Measurements from ENCODE around the gene GHRH.

GHRH gene, protein sequence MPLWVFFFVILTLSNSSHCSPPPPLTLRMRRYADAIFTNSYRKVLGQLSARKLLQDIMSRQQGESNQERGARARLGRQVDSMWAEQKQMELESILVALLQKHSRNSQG

GRCh38 chr20:37261714-37262113 lies at the start of gene GHRH:
GHRH (minus strand) TSS chr20:37261814; CDS start chr20:37256889, 4,925 bp downstream.
- no peak for DNase-seq (ENCODE audit: low spot score)

- peak; percentile 34 for DNase-seq (ENCODE audit: low spot score)
Measured at GRCh38 chr20:37310951-37311350, 49.3 kb upstream of the GHRH start.

GRCh38 chr20:37309936-37310590 lies 48.4 kb upstream of the GHRH start:
- no peak for DNase-seq (ENCODE audit: low spot score)

- DNase-seq (ENCODE audit: low spot score), result no peak
Measured at GRCh38 chr20:37309290-37309689, 47.7 kb upstream of the GHRH start.

GRCh38 chr20:37308086-37309050 lies 46.8 kb upstream of the GHRH start:
- no peak for DNase-seq (ENCODE audit: low spot score)

- DNase-seq (ENCODE audit: low spot score), result no peak
Measured at GRCh38 chr20:37305839-37306238, 44.2 kb upstream of the GHRH start.

DNA sequence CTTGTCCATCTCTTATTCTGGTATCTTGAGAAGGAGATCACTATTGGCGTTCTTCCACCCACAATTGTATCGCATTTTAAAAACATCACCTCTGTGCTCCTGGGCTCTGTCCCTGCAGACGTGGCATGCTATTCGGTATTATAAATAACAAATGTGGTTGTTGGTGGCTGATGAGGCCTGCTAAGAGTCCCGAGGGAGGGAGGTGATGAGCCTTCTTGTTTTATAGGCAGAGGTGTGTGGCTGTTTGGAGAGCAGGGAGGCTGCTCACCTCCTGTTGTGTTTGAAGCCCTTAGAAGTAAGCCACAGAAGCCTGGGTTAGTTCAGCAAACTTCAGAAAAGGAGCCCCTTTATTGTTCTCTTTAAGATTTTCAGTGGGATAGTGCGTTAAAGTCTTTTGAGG lies 43.5 kb upstream of the GHRH start:
- no peak for DNase-seq (ENCODE audit: low spot score)

DNA sequence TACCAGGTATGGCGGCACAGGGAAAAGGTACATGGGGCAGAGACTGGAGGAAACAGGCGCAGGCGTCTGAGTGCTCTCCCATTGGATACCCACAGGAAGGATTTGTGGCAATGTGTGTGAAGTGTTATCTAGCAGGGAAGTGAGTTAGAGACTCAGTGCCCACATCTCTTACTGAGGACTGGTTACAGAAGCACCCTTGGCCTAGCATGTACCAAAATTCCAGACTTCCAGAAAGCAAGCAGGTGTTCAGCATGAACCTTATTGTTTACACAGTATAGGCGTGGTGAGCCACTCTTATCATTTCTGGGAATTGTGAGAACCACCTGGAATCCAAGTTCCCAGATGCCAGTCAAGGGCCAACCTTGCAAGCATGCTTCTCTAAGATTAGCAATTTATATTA lies 42.0 kb upstream of the GHRH start:
- no peak for DNase-seq (ENCODE audit: low spot score)

DNA sequence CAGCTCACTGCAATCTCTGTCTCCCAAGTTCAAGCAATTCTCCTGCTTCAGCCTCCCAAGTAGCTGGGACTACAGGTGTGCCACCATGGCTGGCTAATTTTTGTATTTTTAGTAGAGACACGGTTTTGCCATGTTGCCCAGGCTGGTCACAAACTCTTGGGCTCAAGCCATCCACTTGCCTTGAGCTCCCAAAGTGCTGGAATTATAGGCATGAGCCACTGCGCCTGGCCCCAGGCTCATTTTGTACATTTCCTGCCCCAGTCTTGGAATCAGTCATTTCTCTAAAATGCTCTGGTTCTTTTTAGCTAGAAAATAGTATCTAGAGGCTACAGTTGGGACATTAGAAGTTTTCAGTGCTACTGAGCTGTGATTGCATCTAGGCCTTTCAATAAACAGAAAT lies 41.4 kb upstream of the GHRH start:
- no peak for DNase-seq (ENCODE audit: low spot score)

DNA sequence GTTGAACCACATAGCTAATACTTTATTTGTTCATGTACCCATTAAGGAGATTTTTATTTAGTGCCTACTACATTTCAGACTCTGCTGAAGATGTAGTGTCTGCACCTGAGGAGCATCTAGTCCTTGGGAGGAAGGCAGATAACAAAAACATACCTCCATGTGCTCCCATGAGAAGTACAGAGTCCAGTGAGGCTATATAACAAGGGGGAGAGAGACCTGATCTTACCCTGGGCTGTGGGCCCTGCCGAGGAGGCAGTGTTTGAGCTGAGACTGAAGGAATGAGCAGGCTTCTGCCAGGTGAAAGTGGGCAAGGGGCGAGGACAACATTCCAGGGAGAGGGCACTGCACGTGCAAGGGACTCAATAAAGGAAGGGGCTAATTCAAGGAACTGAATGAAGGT lies 39.9 kb upstream of the GHRH start:
- DNase-seq (ENCODE audit: low spot score), result no peak

DNA sequence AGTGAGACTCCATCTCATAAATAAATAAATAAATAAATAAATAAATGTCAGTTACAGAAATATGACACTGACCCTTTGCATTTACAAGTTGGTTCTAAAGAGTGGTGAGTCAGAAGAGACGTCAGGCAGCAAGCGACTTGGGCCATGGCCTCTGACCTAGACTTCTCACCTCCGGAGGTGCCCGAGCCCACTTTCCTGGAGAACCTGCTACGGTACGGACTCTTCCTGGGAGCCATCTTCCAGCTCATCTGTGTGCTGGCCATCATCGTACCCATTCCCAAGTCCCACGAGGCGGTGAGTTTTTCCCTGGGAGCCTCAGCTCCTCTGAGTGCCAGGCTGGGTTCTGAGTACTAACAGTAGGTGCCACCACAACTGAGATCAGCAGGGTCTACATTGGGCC lies 39.5 kb upstream of the GHRH start:
- no peak for DNase-seq (ENCODE audit: low spot score)

DNA sequence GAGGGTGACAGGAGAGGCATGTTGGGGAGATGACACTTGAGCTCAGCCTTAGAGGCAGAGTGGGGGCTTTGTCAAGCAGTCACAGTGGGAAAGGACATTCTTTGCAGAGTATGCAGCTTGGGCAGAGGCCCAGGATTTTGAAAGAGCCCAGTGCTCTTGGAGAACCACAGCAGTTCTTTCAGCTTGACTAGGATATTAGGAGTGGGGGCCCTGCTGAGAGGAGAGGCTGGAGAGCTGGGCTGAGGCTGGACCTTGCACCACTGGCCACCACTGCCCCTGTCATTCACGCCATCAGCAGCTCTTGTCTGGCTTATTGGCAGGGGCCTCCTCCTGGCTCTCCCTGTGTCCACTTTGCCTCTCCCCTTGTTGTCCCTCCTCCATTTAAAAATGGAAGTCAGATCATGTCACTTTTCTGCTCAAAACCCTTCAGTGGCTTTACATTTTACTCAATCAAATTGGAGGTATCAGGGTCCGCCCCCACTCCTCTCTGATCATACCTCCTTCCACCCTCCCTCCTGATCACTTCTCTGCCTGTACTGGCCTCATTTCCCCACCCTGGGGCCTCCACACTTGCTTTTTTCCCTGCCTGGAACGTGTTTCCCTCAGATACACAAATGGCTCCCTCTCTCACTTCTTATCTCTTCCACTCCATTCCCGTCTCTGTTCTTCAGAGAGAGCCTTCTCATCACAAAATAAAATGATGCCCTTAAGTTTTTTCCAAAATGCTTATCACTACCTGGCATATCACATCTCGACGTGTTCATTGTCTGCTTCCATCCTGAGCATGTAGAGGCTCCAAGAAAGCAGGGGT lies 38.3 kb upstream of the GHRH start:
- no peak for DNase-seq (ENCODE audit: low spot score)

DNA sequence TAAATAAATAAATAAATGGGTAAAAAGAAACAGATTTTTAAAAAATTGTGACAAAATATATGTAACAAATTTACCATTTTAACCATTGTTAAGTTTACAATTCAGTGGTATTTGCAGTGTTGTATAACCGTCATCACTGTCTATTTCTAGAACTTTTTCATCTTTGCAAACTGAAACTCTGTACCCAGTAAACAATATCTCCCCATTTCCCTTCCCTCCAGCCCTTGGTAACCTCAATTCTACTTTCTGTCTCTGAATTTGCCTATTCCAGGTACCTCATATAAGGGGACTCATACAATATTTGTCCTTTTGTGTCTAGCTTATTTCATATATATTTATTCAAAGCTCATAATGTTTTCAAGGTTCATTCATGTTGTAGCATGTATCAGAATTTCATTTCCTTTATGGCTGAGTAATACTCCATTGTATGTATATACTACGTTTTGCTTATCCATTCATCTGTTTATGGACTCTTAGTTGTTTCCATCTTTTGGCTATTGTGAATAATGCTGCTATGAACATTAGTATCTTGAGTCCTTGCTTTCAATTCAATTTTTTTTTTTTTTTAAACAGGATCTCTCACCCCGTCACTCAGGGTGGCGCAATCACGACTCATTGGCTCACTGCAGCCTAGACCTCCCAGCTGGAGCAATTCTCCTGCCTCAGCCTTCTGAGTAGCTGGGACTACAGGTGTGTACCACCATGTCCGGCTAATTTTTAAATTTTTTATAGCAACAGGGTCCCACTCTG lies 36.8 kb upstream of the GHRH start:
- no peak for DNase-seq (ENCODE audit: low spot score)

DNA sequence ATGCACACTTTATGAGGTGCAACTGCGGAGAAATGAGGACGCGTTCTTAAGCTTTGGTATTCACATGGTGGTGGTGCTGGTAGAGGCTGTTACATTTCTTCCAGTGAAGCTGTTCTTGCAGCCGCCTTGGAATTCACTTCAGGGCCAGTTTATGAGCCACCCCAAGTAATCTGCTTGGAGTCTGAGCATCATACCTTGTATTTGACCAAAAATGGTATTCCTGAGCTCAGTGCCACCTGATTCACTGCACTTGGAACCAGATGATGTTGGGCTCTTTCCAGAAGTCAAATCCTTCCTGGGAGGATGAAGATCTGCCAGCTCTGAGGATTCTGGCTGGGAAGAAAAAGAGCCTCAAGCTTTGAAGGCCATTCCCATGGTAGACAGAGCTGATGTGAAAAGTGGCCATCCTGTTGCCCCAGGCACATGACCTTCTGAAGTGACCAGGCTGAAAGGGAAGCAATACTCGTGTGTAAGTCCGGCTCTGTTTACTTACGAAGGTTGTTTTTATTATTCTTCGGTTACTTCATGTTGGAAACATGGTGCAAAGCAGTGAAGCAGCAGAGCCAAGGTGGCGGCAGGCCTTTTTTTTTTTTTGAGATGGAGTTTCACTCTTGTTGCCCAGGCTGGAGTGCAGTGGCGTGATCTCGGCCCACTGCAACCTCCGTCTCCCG lies 35.6 kb upstream of the GHRH start:
- no peak for DNase-seq (ENCODE audit: low spot score)

DNA sequence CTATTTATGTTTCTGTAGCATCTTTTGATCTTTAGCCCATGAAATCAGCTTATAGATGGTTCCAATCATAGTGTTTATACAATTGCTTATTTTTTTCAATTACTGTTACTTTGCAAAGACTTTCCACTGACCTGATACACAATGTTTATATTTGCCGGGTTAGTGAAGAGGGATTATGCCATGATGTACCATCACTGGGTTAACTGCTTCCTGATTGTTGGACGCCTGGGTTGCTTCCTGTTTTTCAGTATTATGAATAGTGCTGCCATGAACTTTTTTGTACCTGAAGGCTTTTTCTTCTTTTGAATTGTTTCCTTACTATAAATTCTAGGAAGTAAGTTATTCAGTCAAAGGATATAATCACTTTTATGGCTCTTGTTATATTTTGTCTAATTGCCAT lies 34.8 kb upstream of the GHRH start:
- no peak for DNase-seq (ENCODE audit: low spot score)

GRCh38 chr20:37295595-37295994 lies 34.0 kb upstream of the GHRH start:
- DNase-seq (ENCODE audit: low spot score), result no peak

- no peak for DNase-seq (ENCODE audit: low spot score)
Measured at GRCh38 chr20:37295001-37295400, 33.4 kb upstream of the GHRH start.

DNA sequence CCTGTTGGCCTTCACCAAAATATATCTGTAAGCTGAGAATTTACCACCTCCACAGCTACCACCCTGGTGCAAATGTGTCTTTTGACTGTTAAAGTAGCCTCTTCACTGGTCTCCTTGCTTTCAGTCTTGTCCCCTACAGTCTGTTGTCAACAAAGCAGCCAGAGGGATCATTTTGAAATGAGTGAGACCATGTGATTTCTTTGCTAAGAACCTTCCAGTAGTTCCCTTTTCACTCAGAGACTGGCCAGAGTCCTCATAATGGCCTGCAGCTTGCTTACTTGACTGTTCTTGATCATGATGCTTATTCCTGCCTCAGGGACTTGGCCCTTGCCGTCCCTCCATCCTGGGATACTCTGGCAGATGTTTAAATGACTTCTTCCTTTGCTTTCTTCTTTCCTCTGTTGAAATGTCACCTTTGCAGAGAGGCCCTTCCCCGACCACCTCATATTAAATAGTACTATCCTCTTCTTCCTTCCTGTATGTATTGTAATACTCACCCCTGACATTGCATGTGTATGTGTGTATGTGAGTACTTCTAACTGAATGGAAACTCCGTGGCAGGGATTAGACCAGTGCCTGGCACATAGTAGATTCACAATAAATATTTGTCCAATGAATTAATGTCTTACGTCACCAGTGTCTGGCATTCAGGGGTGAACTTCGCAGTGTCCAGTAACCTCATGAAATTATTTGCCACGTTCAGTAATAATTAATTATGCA lies 32.8 kb upstream of the GHRH start:
- DNase-seq (ENCODE audit: low spot score), result no peak

DNA sequence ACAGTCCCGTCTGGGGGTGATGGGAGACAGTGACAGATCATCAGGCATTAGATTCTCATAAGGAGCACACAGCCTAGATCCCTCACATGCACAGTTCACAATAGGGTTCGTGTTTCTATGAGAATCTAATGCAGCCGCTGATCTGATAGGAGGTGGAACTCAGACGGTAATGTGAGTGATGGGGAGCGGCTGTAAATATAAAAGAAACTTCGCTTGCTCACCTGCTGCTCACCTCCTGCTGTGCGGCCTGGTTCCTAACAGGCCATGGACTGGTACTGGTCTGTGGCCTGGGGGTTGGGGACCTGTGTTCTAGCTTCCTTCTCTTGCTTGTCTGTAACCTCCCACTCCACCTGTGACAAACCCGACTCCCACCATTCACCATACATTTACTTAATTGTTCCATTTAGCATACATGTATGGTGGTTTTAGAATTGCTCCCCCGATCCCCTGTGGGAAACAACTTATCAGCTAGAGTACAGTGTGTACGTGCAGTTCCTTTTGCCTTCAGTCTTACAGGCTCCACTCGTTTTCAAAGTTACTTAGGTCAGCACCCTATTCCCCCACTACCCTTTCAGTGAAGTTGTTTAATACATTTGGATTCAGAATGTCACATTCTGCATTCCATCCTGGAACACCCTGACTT lies 31.8 kb upstream of the GHRH start:
- DNase-seq (ENCODE audit: low spot score), result no peak

DNA sequence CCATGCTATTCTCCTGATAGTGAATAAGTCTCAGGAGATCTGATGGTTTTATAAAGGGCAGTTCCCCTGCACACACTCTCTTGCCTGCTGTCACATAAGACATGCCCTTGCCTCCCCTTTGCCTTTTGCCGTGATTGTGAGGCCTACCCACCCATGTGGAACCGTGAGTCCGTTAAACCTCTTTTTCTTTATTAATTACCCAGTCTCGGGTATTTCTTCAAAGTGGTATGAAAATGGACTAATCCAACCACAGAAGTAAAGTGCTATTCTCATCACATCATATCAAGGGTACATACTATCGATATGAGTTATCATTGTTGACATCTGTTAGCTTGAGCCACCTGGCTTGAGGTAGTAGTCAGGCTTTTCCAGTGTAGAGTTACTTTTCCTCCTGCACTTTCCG lies 30.1 kb upstream of the GHRH start:
- DNase-seq (ENCODE audit: low spot score), result no peak

Data from hematopoietic multipotent progenitor cell treated with erythropoietin and hydrocortisone succinate and interleukin-3 and kit ligand, for 17 days (in vitro differentiated cells).